GM23248 (cell line): ENCODE measurements around the gene VILL. TPM values are rescaled to one million over a fixed set of nuclear protein-coding genes. Genes with fewer than 3 reads are reported as not detected.

ENCODE experiments used
- DNase-seq: peaks from one replicate; pipeline ENCODE4 v3.0.0-alpha.2; 2015
- H2AFZ ChIP-seq: fragments of 200-600 bp; sonication (generic); 2 replicates; pipeline ENCODE4 v1.6.1; 2016; ENCODE audit warnings: antibody characterized with exemption
- H3F3A ChIP-seq: fragments of 200-600 bp; sonication (generic); 2 replicates; pipeline ENCODE4 v1.6.1; 2016; ENCODE audit warnings: mild to moderate bottlenecking, antibody characterized with exemption, mixed run types; ENCODE audit not compliant: insufficient read depth
- H3K27ac ChIP-seq: fragments of 200-600 bp; sonication (generic); 2 replicates; pipeline ENCODE4 v1.5.1; 2016; ENCODE audit warnings: mild to moderate bottlenecking
- H3K27me3 ChIP-seq: fragments of 200-600 bp; sonication (generic); replicated peaks from 2 replicates; pipeline ENCODE4 v1.6.1; 2016; ENCODE audit warnings: mild to moderate bottlenecking; ENCODE audit not compliant: insufficient read depth
- H3K36me3 ChIP-seq: fragments of 200-600 bp; sonication (generic); 2 replicates; pipeline ENCODE4 v1.6.1; 2016; ENCODE audit warnings: low read depth, mild to moderate bottlenecking
- H3K4me1 ChIP-seq: fragments of 200-600 bp; sonication (generic); 2 replicates; pipeline ENCODE4 v1.6.1; 2016; ENCODE audit warnings: mild to moderate bottlenecking; ENCODE audit not compliant: insufficient read depth
- H3K4me2 ChIP-seq: fragments of 200-600 bp; sonication (generic); one replicate; pipeline ENCODE4 v1.6.1; 2016; ENCODE audit warnings: mild to moderate bottlenecking; ENCODE audit not compliant: unreplicated experiment
- H3K4me3 ChIP-seq: fragments of 200-600 bp; sonication (generic); 2 replicates; pipeline ENCODE4 v1.5.1; 2016; ENCODE audit warnings: mild to moderate bottlenecking
- H3K79me2 ChIP-seq: fragments of 200-600 bp; sonication (generic); 2 replicates; pipeline ENCODE4 v1.6.1; 2016; ENCODE audit warnings: mild to moderate bottlenecking; ENCODE audit not compliant: insufficient read depth
- H3K9ac ChIP-seq: fragments of 200-600 bp; sonication (generic); 2 replicates; pipeline ENCODE4 v1.6.1; 2016; ENCODE audit warnings: mild to moderate bottlenecking
- H3K9me2 ChIP-seq: fragments of 200-600 bp; sonication (generic); 2 replicates; pipeline ENCODE4 v1.6.1; 2016; ENCODE audit warnings: mixed run types, mild to moderate bottlenecking, moderate library complexity; ENCODE audit not compliant: insufficient read depth
- H3K9me3 ChIP-seq: fragments of 200-600 bp; sonication (generic); one replicate; pipeline ENCODE4 v1.6.1; 2017; ENCODE audit warnings: low read depth
- H4K20me1 ChIP-seq: fragments of 200-600 bp; sonication (generic); 2 replicates; pipeline ENCODE4 v1.6.0; 2016; ENCODE audit not compliant: insufficient read depth
- EZH2 ChIP-seq: fragments of 200-600 bp; sonication (generic); IDR thresholded peaks from 2 replicates; pipeline ENCODE4 v1.6.1; 2018; ENCODE audit warnings: antibody characterized with exemption, mild to moderate bottlenecking; ENCODE audit not compliant: insufficient read depth, poor library complexity, severe bottlenecking
- EZH2phosphoT487 ChIP-seq: fragments of 200-600 bp; sonication (generic); IDR thresholded peaks from 2 replicates; pipeline ENCODE4 v1.6.1; 2018; ENCODE audit warnings: antibody characterized with exemption, moderate library complexity, mild to moderate bottlenecking, low read depth; ENCODE audit not compliant: insufficient read depth
- WGBS, 2 experiments: methylation state at CpG; one replicate each; pipeline ENCODE4 v1.1.6; 2015 to 2017; ENCODE audit warnings: low lambda C conversion rate in 2 of 2, low coverage in 1 of 2; ENCODE audit errors: missing lambda C conversion rate in 2 of 2; 5-methylcytosine and 5-hydroxymethylcytosine counted together
- in situ Hi-C: fragments of 300-500 bp; cut with MboI; formaldehyde crosslinking; loops from 2 replicates; pipeline ENCODE4 v1.15.0; 2020
- microRNA-seq: library from miRNA; unstranded; fragments of <30 nt; microRNA quantifications from one replicate; pipeline ENCODE4, GENCODE V29; 2016; ENCODE audit warnings: borderline number of aligned reads
- polyA plus RNA-seq: library from polyadenylated mRNA; unstranded; fragments of >200 nt; fragmentation: Nextera tagmentation; extraction: Ambion mirVana; gene quantifications from 2 replicates; pipeline ENCODE4 v1.2.1, GENCODE V29; 2016
- small RNA-seq: library from RNA; depleted of rRNA; stranded (forward); fragments of <200 nt; gene quantifications from one replicate; pipeline ENCODE3, GENCODE V24; 2014; ENCODE audit warnings: low read depth, low replicate concordance
- total RNA-seq: library from RNA; depleted of rRNA; stranded (reverse); fragments of >200 nt; shearing (Covaris generic); gene quantifications from 2 replicates; pipeline ENCODE4 v1.2.3, GENCODE V29; 2014; rRNA removed

The VILL gene
- total and polyA plus RNA-seq, 2 experiments from 2014 or later, result 2.8 to 12.4 TPM

GRCh38 chr3:38054499-38055001 is 64.0 kb downstream of the VILL start:
- Histone ChIP-seq H3K27me3 (0 out of 2 replicates have a peak, but pooled peaks cover 6% of the 10 kb centered on the region), H4K20me1 (no peaks in the 10 kb centered on the region), H3K36me3 (no peaks in the 10 kb centered on the region), H3F3A (no peaks in the 10 kb centered on the region), H3K9me3 (no peaks in the 10 kb centered on the region), H3K4me1 (no peaks in the 10 kb centered on the region), H3K27ac (no peak overlapping the region), H3K9me2 (no peaks in the 10 kb centered on the region), H3K4me2 (no peak overlapping the region), H3K9ac (no peak overlapping the region), H2AFZ (no peak overlapping the region), H3K4me3 (no peak overlapping the region), H3K79me2 (no peaks in the 10 kb centered on the region)
- in situ Hi-C loops, result no loop called here
- 44 to 53% methylated on average over 3 of the region's 3 CpGs for whole genome bisulfite sequencing, 2 experiments
- TF ChIP-seq EZH2, result no peak
- TF ChIP-seq EZH2phosphoT487, result no peak
- peak; percentile 16 for DNase-seq

Small RNA genes within 50 kb of the gene (microRNA-seq; reads per million reads assigned to microRNA genes)
- 15.9 reads per million, percentile 24 among the genes with 10 or more reads in this experiment for gene MIR26A1

Small RNA genes within 50 kb of the gene (small RNA-seq; reads per million reads assigned to genes)
- gene MIR26A1, result not detected
- not detected for gene RF00019

Other genes with a start within 250 kb of the VILL start
- 22.9 and 33.4 TPM in 2 replicates for gene CTDSPL, start 128.9 kb upstream of the VILL start, total RNA-seq
- gene CTDSPL, start 128.9 kb upstream of the VILL start, polyA plus RNA-seq, result 6.0 and 7.1 TPM in 2 replicates
- 18.8 and 20.2 TPM in 2 replicates for gene PLCD1, start 38.9 kb downstream of the VILL start, total RNA-seq
- 19.6 and 21.4 TPM in 2 replicates for gene PLCD1, start 38.9 kb downstream of the VILL start, polyA plus RNA-seq
- gene DLEC1, start 48.4 kb downstream of the VILL start, total RNA-seq, result not detected in 2 replicates
- gene DLEC1, start 48.4 kb downstream of the VILL start, polyA plus RNA-seq, result 0.15 TPM in 1 of 2 replicates, not detected in the other
- 18.7 and 32.9 TPM in 2 replicates for gene ACAA1, start 146.3 kb downstream of the VILL start, total RNA-seq
- gene ACAA1, start 146.3 kb downstream of the VILL start, polyA plus RNA-seq, result 49.3 and 50.5 TPM in 2 replicates
- 6.7 and 8.6 TPM in 2 replicates for gene MYD88, start 147.9 kb downstream of the VILL start, total RNA-seq
- gene MYD88, start 147.9 kb downstream of the VILL start, polyA plus RNA-seq, result 32.1 and 33.3 TPM in 2 replicates
- 29.5 and 40.0 TPM in 2 replicates for gene OXSR1, start 174.8 kb downstream of the VILL start, total RNA-seq
- gene OXSR1, start 174.8 kb downstream of the VILL start, polyA plus RNA-seq, result 15.0 and 17.1 TPM in 2 replicates